Mesothelial cell of epicardium (in vitro differentiated cells): ENCODE data around the gene RBMS1. TPM values are rescaled to one million over a fixed set of nuclear protein-coding genes. Genes with fewer than 3 reads are reported as not detected.

ENCODE experiments used
- DNase-seq, 2 experiments: peaks; one replicate each; pipeline ENCODE4 v3.0.0; 2021; ENCODE audit warnings: low spot score in 2 of 2; ENCODE audit not compliant: unreplicated experiment in 2 of 2
- H3K27ac Mint-ChIP-seq: 2 replicates; pipeline ENCODE4 v1.8.0; 2021; ENCODE audit warnings: mixed read lengths
- H3K27me3 Mint-ChIP-seq: 2 replicates; pipeline ENCODE4 v1.8.0; 2021; ENCODE audit warnings: low read depth, mixed read lengths
- H3K36me3 Mint-ChIP-seq: 2 replicates; pipeline ENCODE4 v1.8.0; 2021; ENCODE audit warnings: mixed read lengths
- H3K4me1 Mint-ChIP-seq: 2 replicates; pipeline ENCODE4 v1.8.0; 2021; ENCODE audit warnings: mixed read lengths
- H3K4me3 Mint-ChIP-seq: 2 replicates; pipeline ENCODE4 v1.8.0; 2021; ENCODE audit warnings: mild to moderate bottlenecking, moderate library complexity, mixed read lengths
- H3K9me3 Mint-ChIP-seq: 2 replicates; pipeline ENCODE4 v1.8.0; 2021; ENCODE audit warnings: mixed read lengths
- CTCF ChIP-seq: fragments of 200-600 bp; sonication (generic); IDR thresholded peaks from one replicate; pipeline ENCODE4 v1.5.0; 2021; ENCODE audit warnings: antibody characterized with exemption; ENCODE audit not compliant: unreplicated experiment
- total RNA-seq: library from RNA; stranded (reverse); gene quantifications from 3 replicates; pipeline ENCODE4 v1.2.1, GENCODE V29; 2021

RBMS1 gene
- total RNA-seq, 1 donor from 2014 or later: 128 TPM

- Mint-ChIP-seq H3K36me3 (no peaks in the 10 kb centered on the region), H3K9me3 (no peaks in the 10 kb centered on the region), H3K4me1 (peaks cover 29% of the 10 kb centered on the region), H3K27me3 (no peaks in the 10 kb centered on the region), H3K4me3 (no peak overlapping the region), H3K27ac (peak overlapping the region; percentile 51)
- no peak for TF ChIP-seq CTCF
- no peak for DNase-seq
Measured at GRCh38 chr2:160247296-160248035, 246.1 kb downstream of the RBMS1 start.

DNA sequence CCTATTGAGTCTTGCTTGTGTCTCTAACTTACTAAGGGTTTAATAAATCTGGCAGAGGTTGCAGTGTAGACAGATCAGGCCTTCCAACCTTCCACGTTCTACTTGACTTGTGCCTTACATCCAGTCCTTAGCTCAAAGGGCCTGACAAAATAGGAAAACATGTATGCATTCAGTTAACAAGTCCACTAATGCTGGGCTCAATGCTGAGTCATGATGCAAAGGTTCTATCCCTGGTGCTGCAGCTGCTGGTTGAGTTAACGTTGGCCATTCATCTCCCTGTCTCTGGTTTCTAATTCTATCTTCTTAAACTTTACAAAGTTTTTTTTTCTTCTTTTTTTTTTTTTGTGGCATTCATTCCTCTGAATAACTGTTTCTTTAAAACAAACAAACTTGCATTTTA is 247.3 kb downstream of the RBMS1 start:
- Mint-ChIP-seq H3K36me3 (no peaks in the 10 kb centered on the region), H3K27me3 (no peaks in the 10 kb centered on the region), H3K27ac (no peak overlapping the region), H3K4me1 (peaks cover 35% of the 10 kb centered on the region), H3K9me3 (no peaks in the 10 kb centered on the region), H3K4me3 (no peak overlapping the region)
- no peak for TF ChIP-seq CTCF
- no peak for DNase-seq

DNA sequence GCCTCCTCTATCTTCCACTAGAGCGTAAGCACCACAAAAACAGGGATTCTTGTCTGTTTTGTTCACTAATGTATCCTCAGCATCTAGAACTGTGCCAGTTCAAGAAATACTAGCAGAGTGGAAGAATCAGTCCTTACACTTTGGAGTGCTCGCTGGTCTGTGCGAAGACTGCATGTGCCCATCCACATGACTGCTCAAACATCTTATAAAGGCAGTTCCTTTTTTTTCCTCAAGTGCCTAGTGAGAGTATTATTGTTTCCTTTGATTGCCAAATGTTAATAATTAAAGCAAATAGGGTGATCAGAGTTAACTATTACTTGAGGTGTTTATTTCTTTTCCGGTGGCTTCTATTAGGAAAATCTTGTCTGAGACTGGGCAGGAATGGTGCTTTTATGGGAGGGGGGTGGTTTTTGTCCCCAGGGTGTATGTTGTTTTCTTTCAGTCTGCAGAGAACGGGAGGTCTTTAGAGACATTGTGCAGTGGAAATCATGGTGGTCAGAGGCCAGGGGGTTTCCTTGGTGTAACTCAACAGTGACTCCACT is 247.9 kb downstream of the RBMS1 start:
- Mint-ChIP-seq H3K9me3 (no peaks in the 10 kb centered on the region), H3K4me3 (no peak overlapping the region), H3K27me3 (no peaks in the 10 kb centered on the region), H3K36me3 (no peaks in the 10 kb centered on the region), H3K4me1 (peaks cover 39% of the 10 kb centered on the region), H3K27ac (no peak overlapping the region)
- no peak for DNase-seq
- TF ChIP-seq CTCF: no peak

DNA sequence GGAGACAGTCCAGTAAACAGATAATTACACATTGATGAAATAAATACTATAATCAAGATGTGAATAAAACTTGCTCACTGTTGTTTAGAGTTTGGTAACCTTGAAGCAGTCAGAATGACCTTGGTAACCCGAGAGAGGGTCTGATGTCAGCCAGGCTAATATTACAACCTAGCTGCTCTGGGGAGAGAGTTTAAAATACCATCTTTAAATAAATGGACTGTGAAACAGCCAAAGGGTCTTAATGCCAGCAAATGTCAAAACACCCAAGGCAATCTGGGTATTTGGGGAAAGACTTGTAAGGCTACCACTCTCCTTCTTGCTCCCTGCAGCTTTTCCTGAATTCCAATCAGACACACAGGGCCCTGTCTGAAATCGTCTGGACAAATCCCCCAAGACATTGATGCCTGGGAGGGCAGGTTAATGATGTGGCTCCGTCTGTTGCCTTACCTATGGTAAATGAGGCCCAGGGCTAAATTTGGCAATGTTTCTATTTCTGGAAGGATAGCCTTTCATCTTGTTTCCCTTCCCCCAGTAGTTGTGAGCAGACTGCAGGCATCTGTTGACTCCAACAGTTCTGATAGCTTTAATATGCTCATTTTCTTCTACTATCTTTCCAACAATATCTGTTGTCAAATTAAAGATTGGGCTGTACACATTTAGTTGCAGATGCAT is 250.6 kb downstream of the RBMS1 start:
- no peaks in the 10 kb centered on the region for H3K27me3 Mint-ChIP-seq
- TF ChIP-seq CTCF: no peak
- no peaks in the 10 kb centered on the region for H3K9me3 Mint-ChIP-seq

DNA sequence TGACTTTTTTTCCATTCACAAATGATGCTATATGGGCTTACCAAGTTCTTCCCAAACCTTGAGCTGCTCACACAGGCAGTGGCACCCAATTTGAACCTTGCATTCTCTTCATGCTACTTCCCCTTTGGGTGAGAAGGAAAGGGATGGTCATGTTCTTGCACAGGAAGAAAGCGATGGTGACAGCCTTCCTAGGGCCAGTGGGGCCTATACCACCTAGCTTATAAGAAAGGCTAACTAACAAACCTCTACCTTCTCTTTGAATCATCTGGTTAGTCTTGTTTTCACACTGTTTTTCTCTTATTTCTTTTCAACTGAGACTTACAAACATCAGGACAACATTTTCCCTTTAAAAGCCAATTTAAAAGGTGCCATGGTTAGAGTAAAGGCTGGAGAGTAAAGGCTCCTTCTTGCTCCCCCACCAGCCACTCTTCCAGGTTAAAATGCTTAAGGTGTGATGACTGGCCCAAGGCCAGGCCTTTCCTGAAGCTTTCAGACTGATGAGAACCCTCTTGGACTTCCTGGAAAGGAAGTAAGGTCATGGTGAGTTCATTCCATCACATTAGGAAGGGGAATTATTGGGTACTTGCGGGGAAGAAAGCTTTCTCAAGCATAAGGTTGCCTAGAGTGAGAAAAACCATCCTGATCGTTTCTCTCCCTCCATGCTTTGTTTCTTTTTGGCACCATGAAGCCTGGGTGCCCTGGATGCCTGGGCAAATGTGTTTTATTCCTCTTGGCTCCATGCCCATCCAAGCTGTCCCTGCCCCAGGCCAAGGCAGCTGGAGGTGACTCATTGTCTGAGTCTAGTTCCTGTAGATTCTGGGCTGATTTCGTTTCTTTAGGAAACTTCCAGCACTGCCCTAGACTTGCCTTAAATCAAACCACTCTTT is 252.1 kb downstream of the RBMS1 start:
- no peaks in the 10 kb centered on the region for H3K9me3 Mint-ChIP-seq
- H3K27ac Mint-ChIP-seq: peak overlapping the region; percentile 80
- DNase-seq: no peak
- H3K36me3 Mint-ChIP-seq: no peaks in the 10 kb centered on the region
- no peaks in the 10 kb centered on the region for H3K27me3 Mint-ChIP-seq
- H3K4me1 Mint-ChIP-seq: peaks cover 37% of the 10 kb centered on the region
- no peak for TF ChIP-seq CTCF
- no peak overlapping the region for H3K4me3 Mint-ChIP-seq

More for the DNA sequence above, 250.6 kb downstream of the RBMS1 start:
- no peak for DNase-seq
- no peak overlapping the region for H3K4me3 Mint-ChIP-seq
- no peaks in the 10 kb centered on the region for H3K36me3 Mint-ChIP-seq
- peaks cover 43% of the 10 kb centered on the region for H3K4me1 Mint-ChIP-seq
- peak overlapping the region; percentile 44 for H3K27ac Mint-ChIP-seq
